ENCODE measurements around the gene ZNF217. TPM values are rescaled to one million over a fixed set of nuclear protein-coding genes. Genes with fewer than 3 reads are reported as not detected.
"Not testable (repeated sequence)": the region's sequence is repeated elsewhere in the genome, so short reads cannot be mapped to it uniquely, and the experiment has no call there.

Gene ZNF217
- 6.8 and 9.7 TPM in 2 replicates for total RNA-seq (2014; rRNA removed; shearing (Covaris generic))

DNA sequence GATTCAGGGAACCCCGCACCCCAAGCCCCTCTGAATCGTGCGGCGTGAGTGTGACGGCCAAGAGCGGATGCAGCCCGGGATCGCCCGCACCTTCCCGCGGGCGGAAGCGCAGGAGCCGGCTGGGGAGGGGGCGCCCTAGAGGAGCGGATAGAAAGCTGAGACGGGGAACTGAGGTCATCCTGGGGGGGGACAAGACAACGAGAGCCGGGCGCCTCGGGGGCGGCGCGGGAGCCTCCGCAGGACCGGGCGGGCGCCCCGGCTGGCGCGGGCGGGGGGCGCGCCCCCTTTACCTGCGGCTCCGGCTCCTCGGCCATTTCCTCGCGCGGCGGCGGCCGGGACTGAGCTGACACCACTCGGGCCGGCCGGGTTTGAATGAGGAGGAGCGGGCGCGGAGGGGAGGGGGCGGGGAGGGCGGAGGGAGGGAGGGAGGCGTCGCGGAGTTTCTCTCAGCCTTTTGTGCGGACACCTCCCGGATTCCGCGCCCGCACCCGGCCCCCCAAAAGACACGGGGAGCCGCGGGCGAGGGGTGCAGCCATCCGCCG is at the start of gene ZNF217:
Gene ZNF217, minus strand, starts transcription at position 374 of the 542 bp plus-strand sequence. CDS start 11,013 bp downstream, outside the sequence.
- peak; percentile 75 for DNase-seq (ENCODE audit: low read depth)

DNA sequence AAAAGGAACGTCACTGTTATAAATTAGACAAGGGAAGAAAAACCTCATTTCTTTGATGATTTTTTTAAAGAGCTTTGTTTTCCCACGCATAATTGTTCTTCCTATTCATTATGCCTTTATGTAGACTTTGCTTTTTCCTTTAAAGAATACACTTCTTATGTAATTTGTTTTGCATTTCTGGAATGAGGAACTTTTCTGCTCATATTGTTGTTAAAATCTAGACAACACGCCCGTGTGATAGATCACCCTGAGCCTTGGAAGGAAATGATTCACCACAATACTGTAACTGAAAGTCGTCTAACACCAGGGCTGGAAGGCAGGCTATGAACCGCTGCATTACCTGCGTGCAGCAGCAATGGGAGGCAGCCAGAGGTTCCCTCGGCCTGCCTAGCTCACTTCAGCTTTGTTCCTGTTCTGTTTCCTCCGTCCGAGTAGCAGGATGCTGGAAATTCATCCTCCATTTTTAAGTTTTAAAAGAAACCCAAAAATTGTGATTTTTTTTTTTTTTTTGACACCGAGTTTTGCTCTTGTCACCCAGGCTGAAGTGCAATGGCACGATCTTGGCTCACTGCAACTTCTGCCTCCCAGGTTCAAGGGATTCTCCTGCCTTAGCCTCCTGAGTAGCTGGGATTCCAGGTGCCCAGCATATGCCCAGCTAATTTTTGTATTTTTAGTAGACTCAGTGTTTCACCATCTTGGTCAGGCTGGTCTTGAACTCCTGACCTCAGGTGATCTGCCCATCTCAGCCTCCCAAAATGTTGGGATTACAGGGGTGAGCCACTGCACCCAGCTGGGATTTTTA is 49.6 kb upstream of the ZNF217 start:
- peak; percentile 83 for DNase-seq (ENCODE audit: low read depth)

DNA sequence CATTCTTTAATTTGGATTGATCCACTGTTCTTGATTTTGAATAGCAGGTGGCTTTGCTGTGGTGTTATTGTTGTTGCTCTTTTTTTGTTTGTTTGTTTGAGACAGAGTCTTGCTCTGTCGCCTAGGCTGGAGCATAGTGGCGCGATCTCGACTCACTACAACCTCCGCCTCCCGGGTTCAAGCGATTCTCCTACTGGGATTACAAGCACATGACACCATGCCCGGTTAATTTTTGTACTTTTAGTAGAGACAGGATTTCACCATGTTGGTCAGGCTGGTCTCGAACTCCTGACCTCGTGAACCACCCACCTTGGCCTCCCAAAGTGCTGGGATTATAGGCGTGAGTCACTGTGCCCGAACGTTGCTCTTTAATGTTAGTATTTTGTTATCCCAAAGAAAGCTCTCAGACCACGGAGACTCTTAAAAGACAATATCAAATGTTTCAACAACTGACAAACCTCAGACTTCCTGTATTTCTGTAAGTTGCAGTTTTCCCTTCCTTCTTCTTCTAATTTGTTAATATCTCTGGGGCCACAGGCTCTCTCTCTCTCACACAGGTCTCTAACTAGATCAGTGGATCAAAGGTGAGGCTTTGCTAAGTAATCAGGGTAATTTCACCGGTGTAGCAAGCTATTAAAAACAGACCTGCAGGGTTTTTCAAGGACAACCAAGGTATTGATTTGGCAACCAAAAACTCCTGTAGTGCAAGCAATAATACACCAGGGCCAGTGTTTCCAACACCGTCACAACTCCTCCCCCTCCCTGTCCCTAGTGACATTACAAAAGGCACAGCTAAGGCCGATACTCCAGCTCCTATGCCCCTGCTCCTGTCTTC is 48.8 kb upstream of the ZNF217 start:
- DNase-seq (ENCODE audit: low read depth): peak; percentile 74

GRCh38 chr20:53639647-53640440 is 46.2 kb upstream of the ZNF217 start:
- no peak for DNase-seq (ENCODE audit: low read depth)

DNA sequence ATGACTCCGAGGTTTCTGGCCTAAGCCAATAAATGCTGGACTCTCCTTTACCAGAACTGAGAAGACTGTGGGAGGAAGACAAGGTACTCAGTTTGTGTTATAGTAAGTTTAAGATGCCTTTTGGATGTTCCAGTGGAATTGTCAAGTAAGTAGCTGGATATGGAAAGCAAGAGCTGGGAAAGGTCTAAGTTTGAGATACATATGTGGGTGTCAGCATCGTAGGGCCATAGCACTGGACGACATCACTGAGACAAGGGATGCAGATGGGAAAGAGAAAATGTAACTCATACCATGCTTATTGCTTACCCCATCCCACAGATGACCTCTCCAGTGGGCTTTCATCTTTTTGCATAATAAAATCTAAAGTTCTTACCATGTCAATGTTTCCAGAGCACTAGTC is 45.5 kb upstream of the ZNF217 start:
- DNase-seq (ENCODE audit: low read depth): no peak

DNA sequence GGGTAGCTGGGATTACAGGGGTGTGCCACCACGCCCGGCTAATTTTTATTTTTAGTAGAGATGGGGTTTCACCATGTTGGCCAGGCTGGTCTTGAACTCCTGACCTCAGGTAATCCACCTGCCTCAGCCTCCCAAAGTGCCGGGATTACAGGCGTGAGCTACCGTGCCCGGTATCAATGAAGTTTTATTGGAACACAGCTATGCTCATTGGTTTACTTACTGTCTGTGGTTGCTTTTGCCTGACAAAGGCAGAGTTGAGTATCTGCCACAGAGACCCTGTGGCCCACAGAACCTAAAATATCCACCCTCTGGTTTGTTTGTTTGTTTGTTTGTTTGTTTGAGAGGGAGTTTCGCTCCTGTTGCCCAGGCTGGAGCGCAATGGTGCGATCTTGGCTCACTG is 43.7 kb upstream of the ZNF217 start:
- not testable (repeated sequence) for DNase-seq (ENCODE audit: low read depth)

DNA sequence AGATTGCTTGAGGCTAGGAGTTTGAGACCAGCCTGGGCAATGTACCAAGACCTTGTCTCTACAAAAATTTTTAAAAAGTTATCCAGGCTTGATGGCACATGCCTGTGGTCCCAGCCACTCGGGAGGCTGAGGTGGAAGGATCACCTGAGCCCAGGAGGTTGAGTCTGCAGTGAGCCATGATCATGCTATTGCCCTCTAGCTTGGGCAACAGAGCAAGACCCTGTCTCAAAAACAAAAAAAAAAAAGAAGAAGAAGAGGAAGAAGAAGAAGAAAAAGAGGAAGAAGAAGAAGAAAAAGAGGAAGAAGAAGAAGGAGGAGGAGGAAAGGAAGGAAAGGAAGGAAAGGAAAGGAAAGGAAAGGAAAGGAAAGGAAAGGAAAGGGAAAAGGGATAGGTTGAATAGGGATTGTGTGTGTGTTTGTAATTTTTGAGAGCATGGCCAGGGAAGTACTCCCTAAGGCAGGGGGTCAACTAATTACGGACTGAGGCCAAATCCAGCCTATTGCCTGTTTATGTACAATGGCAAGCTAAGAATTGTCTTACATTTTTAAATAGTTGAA is 43.0 kb upstream of the ZNF217 start:
- DNase-seq (ENCODE audit: low read depth): no peak

DNA sequence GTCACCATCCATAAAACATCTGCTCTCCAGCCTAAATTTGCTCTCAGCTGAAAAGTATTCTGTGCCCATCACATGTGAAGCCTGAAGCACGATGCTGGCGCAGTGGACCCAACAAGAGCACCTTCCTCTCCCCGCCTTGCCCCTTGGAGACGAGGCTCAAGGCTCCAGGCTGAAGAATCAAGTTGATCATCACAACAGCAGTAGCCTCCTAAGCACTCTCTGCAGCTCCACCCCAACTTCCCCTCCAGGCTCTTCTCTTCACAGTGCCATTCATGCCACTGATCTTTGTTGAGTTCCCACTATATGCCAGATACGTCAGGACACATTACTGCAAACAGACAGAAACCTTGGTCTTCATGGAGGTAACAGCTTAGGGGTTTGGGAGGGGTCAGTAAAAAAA is 41.6 kb upstream of the ZNF217 start:
- no peak for DNase-seq (ENCODE audit: low read depth)

- no peak for DNase-seq (ENCODE audit: low read depth)
Measured at GRCh38 chr20:53631909-53632662, 38.4 kb upstream of the ZNF217 start.

DNA sequence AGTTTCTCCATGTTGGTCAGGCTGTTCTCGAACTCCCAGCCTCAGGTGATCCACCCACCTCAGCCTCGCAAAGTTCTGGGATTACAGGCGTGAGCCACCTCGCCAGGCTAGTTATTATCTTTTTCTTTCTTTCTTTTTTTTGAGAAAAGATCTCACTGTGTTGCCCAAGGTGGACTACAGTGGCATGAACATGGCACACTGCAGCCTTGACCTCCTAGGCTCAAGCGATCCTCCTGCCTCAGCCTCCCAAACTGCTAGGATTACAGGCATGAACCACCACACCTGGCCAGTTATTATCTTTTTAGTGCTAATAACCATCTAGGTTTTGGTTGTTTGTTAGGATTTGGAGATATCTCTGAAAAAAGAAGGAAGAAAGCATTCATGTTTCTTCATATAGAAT is 35.8 kb upstream of the ZNF217 start:
- no peak for DNase-seq (ENCODE audit: low read depth)

- not testable (repeated sequence) for DNase-seq (ENCODE audit: low read depth)
Measured at GRCh38 chr20:53628758-53629157, 35.1 kb upstream of the ZNF217 start.

DNA sequence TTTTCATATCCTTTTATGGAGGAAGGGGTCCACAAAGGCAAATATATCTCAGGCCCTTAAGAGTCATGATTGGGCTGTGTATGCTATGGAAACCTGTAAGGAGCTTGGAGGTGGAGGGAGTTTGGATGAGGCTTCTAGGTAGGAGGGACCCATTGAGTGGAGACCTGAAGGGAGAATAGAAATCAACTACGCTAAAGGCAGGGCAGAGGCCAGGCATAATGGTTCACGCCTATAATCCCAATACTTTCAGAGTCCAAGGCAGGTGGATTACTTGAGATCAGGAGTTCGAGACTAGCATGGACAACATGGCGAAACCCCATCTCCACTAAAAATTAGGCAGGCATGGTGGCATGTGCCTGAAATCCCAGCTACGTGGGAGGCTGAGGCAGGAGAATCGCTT is 34.4 kb upstream of the ZNF217 start:
- no peak for DNase-seq (ENCODE audit: low read depth)

GRCh38 chr20:53627001-53627400 is 33.4 kb upstream of the ZNF217 start:
- DNase-seq (ENCODE audit: low read depth): not testable (repeated sequence)

GRCh38 chr20:53626584-53626983 is 32.9 kb upstream of the ZNF217 start:
- DNase-seq (ENCODE audit: low read depth): no peak

DNA sequence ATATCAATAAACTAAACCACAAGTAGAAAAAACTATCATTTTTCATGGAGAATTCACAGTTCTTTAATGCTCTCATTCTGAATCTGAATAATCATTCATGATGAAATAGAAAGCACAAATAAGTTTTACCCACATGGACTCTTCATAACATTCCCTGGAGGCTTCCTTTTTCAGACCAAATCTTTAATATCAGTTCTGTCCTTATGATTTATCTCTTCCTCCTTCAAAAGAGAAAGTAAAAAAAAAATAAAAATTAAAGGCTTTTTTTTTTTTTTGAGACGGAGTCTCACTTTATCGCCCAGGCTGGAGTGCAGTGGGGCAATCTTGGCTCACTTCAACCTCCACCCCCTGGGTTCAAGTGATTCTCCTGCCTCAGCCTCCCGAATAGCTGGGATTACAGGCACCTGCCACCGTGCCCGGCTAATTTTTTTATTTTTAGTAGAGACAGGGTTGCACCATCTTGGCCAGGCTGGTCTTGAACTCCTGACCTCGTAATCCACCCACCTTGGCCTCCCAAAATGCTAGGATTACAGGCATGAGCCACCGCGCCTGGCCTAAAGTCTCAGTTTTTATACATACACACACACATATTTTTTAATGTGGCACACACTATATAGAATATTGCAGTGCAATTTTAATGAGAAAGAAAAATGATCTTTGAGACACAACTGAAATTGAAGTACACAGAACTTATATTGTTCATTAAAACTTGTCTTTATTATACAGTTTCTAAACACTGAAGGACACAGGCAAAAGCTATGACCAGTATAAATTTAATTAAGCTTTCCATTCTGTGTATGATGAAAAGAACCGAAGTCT is 31.9 kb upstream of the ZNF217 start:
- DNase-seq (ENCODE audit: low read depth): no peak

- not testable (repeated sequence) for DNase-seq (ENCODE audit: low read depth)
Measured at GRCh38 chr20:53624927-53625250, 31.2 kb upstream of the ZNF217 start.

- DNase-seq (ENCODE audit: low read depth): peak; percentile 80
Measured at GRCh38 chr20:53623454-53624211, 30.0 kb upstream of the ZNF217 start.

DNA sequence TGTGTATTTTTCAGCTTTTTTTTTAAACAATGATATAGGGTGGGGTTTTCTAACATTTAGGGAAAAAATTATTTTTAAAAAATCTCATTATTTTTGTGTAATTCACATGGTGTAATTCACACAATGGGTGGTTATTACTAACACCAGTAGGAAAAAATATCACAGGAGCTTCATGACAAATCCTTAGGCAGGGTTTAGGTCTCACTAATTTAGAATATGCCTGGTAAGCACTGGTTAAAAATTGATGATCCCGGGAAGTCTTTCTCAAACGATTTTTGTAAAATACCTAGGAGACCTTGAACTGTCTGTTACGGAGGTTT is 29.5 kb upstream of the ZNF217 start:
- DNase-seq (ENCODE audit: low read depth): no peak
